Adrenal gland (tissue), 12 donors: ENCODE data around the gene SANBR. TPM values are rescaled to one million over a fixed set of nuclear protein-coding genes. Genes with fewer than 3 reads are reported as not detected.

Source experiments
- DNase-seq, 7 donors: peaks; one replicate each; pipeline ENCODE4 v3.0.0-alpha.2; 2019 to 2020
- H3K27ac ChIP-seq, 5 donors: fragments of 200-600 bp; sonication (generic) in 4 of 5; 1 replicate in 3 of 5; 2 replicates in 2 of 5; pipeline versions ENCODE4 v1.5.1 to v1.8.0; 2016 to 2020; ENCODE audit warnings: mild to moderate bottlenecking in 1 of 5
- H3K27me3 ChIP-seq: fragments of 200-600 bp; 2 replicates; pipeline ENCODE4 v1.8.0; 2021
- H3K36me3 ChIP-seq, 2 donors: fragments of 200-600 bp; replicated peaks in 1 of 2; 1 replicate in 1 of 2; 2 replicates in 1 of 2; pipeline versions ENCODE4 v1.5.1 to v1.8.0; 2018 to 2022
- H3K4me1 ChIP-seq, 2 donors: fragments of 200-600 bp; replicated peaks in 1 of 2; 1 replicate in 1 of 2; 2 replicates in 1 of 2; pipeline versions ENCODE4 v1.5.1 to v1.8.0; 2018 to 2021
- H3K4me3 ChIP-seq, 4 donors: fragments of 200-600 bp; sonication (generic) in 3 of 4; one replicate each; pipeline ENCODE4 v1.5.1; 2016 to 2018
- H3K9me3 ChIP-seq, 3 donors: fragments of 200-600 bp; sonication (generic) in 1 of 3; replicated peaks in 1 of 3; 1 replicate in 2 of 3; 2 replicates in 1 of 3; pipeline versions ENCODE4 v1.5.1 to v1.8.0; 2016 to 2021
- CTCF ChIP-seq, 6 experiments: fragments of 450-650 bp in 4 of 6; fragments of 200-600 bp in 2 of 6; sonication (generic) in 1 of 6; IDR thresholded peaks; 1 replicate in 5 of 6; 2 replicates in 1 of 6; pipeline versions ENCODE4 v1.5.1 to v1.8.0; 2016 to 2021; ENCODE audit warnings: antibody characterized with exemption in 6 of 6, mild to moderate bottlenecking in 2 of 6, moderate library complexity in 1 of 6
- POLR2A ChIP-seq, 2 donors: fragments of 450-650 bp; IDR thresholded peaks; one replicate each; pipeline ENCODE4 v1.6.1; 2017; ENCODE audit warnings: antibody characterized with exemption in 2 of 2, mild to moderate bottlenecking in 2 of 2, moderate library complexity in 1 of 2
- WGBS, 4 donors: extraction: QIAGEN DNeasy Blood & Tissue Kit in 2 of 4; methylation state at CpG; one replicate each; pipeline versions ENCODE4 v1.1.5 to v1.1.7; 2013 to 2017; 5-methylcytosine and 5-hydroxymethylcytosine counted together
- intact Hi-C, 2 donors: fragments of 100-400 bp; cut with DNase I; formaldehyde crosslinking; loops; one replicate each; pipeline versions ENCODE4 v1.14.1 to v1.15.0; 2022 to 2023
- polyA plus RNA-seq, 3 donors: library from polyadenylated mRNA; stranded (reverse); fragments of 200-250 nt in 2 of 3; fragments of 350-450 nt in 1 of 3; fragmentation: Illumina TruSeq in 1 of 3; extraction: RNeasy Lipid Tissue Mini Kit (QIAGEN cat#74804) in 1 of 3; gene quantifications; one replicate each; pipeline ENCODE4 v1.2.3, GENCODE V29; 2013 to 2014
- total RNA-seq, 9 donors: library from RNA; depleted of rRNA in 4 of 9; stranded (reverse); fragments of >200 nt in 4 of 9; fragments of 120-200 nt in 1 of 9; fragmentation: NEBNext Ultra II Directional in 1 of 9; extraction: Animal tissue kit (Norgen Biotek cat#: 25700) in 1 of 9; gene quantifications; one replicate each; pipeline versions ENCODE4 v1.1.0 to v1.2.4, GENCODE V29; 2013 to 2023
- donor health status: healthy with polysubstance abuse.
- donor health status: Bipolar disorder and iron deficiency.
- donor health status: DM: yes; HTN: yes; CAD: no.
- donor health status: DM: no; HTN: no; CAD: no.
- donor health status: DM: no; HTN: no; CAD: no.
- donor health status: DM: yes; HTN: yes; CAD: no.

The SANBR gene
- total and polyA plus RNA-seq, 12 donors = 1.2 to 7.4 (median 3.3) TPM

GRCh38 chr2:61096438-61096837 is 30.8 kb downstream of the SANBR start:
- no peaks in the 10 kb centered on the region for H3K36me3 ChIP-seq
- DNase-seq = no peak
- 92 to 100% (median 97%) methylated on average over 3 of the region's 3 CpGs for WGBS, 4 donors
- intact Hi-C loops = no loop called here
- no peak overlapping the region for H3K4me3 ChIP-seq
- H3K27me3 ChIP-seq = no peaks in the 10 kb centered on the region
- no peak overlapping the region for H3K27ac ChIP-seq
- H3K9me3 ChIP-seq = no peaks in the 10 kb centered on the region
- H3K4me1 ChIP-seq = no peaks in the 10 kb centered on the region
- TF ChIP-seq POLR2A (IDR thresholded peaks at IDR 0.05) (no peak), CTCF (IDR thresholded peaks at IDR 0.05) (no peak)

DNA sequence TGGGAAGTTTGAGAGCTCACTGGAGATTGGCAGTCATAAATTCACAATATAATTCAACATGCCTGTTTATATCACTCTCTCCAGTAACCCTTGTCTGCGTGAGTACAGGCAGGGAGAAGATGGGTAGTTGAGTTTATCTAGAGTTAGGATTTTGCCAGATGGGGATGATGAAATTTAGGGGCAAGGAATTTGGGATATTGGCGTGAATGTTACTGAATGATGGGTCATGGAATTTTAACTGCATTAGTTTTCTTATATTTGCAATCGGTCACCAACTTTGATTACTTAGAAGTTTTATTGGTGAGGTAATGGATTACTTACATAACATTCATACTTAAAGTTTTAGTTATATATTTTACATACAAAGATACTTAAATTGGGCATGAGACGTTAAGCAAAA is 35.1 kb downstream of the SANBR start:
- H3K4me1 ChIP-seq = no peaks in the 10 kb centered on the region
- intact Hi-C loops = no loop called here
- TF ChIP-seq POLR2A (IDR thresholded peaks at IDR 0.05) = no peak
- no peak for TF ChIP-seq CTCF (IDR thresholded peaks at IDR 0.05)
- no peak for DNase-seq
- no peaks in the 10 kb centered on the region for H3K9me3 ChIP-seq
- WGBS, 4 donors = 93 to 97% (median 95%) methylated on average over 4 of the region's 4 CpGs
- H3K4me3 ChIP-seq = no peak overlapping the region
- no peaks in the 10 kb centered on the region for H3K36me3 ChIP-seq
- no peaks in the 10 kb centered on the region for H3K27me3 ChIP-seq
- no peak overlapping the region for H3K27ac ChIP-seq

GRCh38 chr2:61109291-61109690 is 43.6 kb downstream of the SANBR start:
- intact Hi-C loops = no loop called here
- no peak overlapping the region for H3K4me3 ChIP-seq
- TF ChIP-seq CTCF (IDR thresholded peaks at IDR 0.05) (no peak), POLR2A (IDR thresholded peaks at IDR 0.05) (no peak)
- peaks cover 0 to 4% of the 10 kb centered on the region in 2 donors for H3K36me3 ChIP-seq
- DNase-seq = no peak
- H3K4me1 ChIP-seq = no peaks in the 10 kb centered on the region
- no peak overlapping the region for H3K27ac ChIP-seq
- H3K9me3 ChIP-seq = no peaks in the 10 kb centered on the region
- no peaks in the 10 kb centered on the region for H3K27me3 ChIP-seq
- WGBS, 4 donors = 83 to 97% (median 86%) methylated on average over 2 of the region's 2 CpGs

- DNase-seq = no peak
- no peak overlapping the region for H3K4me3 ChIP-seq
- no peak for TF ChIP-seq POLR2A (IDR thresholded peaks at IDR 0.05)
- no peak for TF ChIP-seq CTCF (IDR thresholded peaks at IDR 0.05)
- H3K9me3 ChIP-seq = no peaks in the 10 kb centered on the region
- intact Hi-C loops = no loop called here
- no peaks in the 10 kb centered on the region for H3K27me3 ChIP-seq
- no peak overlapping the region for H3K27ac ChIP-seq
- H3K36me3 ChIP-seq = peaks cover 0 to 4% of the 10 kb centered on the region in 2 donors
- H3K4me1 ChIP-seq = no peaks in the 10 kb centered on the region
Observed at GRCh38 chr2:61111708-61112107, 46.0 kb downstream of the SANBR start.
